ENCODE measurements around the gene EIF5A. TPM values are rescaled to one million over a fixed set of nuclear protein-coding genes. Genes with fewer than 3 reads are reported as not detected.
A peak's percentile ranks its signal among the peaks of the same experiment; 100 is the strongest.

EIF5A gene
- total and polyA plus RNA-seq, 9 of the 15 experiments (the other 6 are each of a cell fraction or from before 2014, with no cell fraction given), result 22.9 to 1,163 (median 772) TPM

- TF ChIP-seq SP2 (IDR thresholded peaks at IDR 0.05; ENCODE audit: extremely low read depth, low read depth, low read length, poor library complexity, severe bottlenecking), result no peak
- no peak; the same call in 1 of the 2 replicates for TF ChIP-seq TOE1 (IDR thresholded peaks at IDR 0.05; ENCODE audit: borderline replicate concordance)
- no peak for TF ChIP-seq TOE1 (CRISPR knock-in tag; IDR thresholded peaks at IDR 0.05; ENCODE audit: borderline replicate concordance, low read depth)
- no peak; the same call in 1 of the 2 replicates for TF ChIP-seq ARID1B (IDR thresholded peaks at IDR 0.05)
- TF ChIP-seq CREB5 (CRISPR knock-in tag; IDR thresholded peaks at IDR 0.05), result no peak
- no peak for TF ChIP-seq GATAD2A (IDR thresholded peaks at IDR 0.05)
- TF ChIP-seq TCF7L2 (IDR thresholded peaks at IDR 0.05; ENCODE audit: low read depth, low read length), result 0 out of 2 replicates have a peak, but pooled peaks have one; percentile 25
- no peak for TF ChIP-seq CCAR2 (IDR thresholded peaks at IDR 0.05; ENCODE audit: low read depth, low read length)
- no peak for TF ChIP-seq PTRF (tag; IDR thresholded peaks at IDR 0.05)
- TF ChIP-seq SRSF3 (IDR thresholded peaks at IDR 0.05; ENCODE audit: insufficient read depth, low read length), result no peak
- no peak for TF ChIP-seq TEAD2 (tag; IDR thresholded peaks at IDR 0.05)
- TF ChIP-seq HBP1 (CRISPR knock-in tag; IDR thresholded peaks at IDR 0.05), result no peak
- no peak for TF ChIP-seq ZEB2 (IDR thresholded peaks at IDR 0.05)
- TF ChIP-seq RFX5 (IDR thresholded peaks at IDR 0.05; ENCODE audit: low read depth, low read length), result no peak
- TF ChIP-seq E2F1 (CRISPR knock-in tag; IDR thresholded peaks at IDR 0.05), result no peak
- TF ChIP-seq COPS2 (conservative IDR thresholded peaks at IDR 0.05), result no peak
- 0 out of 2 replicates have a peak, but pooled peaks have one; percentile 17 for TF ChIP-seq KLF16 (IDR thresholded peaks at IDR 0.05)
- TF ChIP-seq SMARCB1 (IDR thresholded peaks at IDR 0.05; ENCODE audit: insufficient read length, low read depth), result no peak
- TF ChIP-seq, protein P1, sequence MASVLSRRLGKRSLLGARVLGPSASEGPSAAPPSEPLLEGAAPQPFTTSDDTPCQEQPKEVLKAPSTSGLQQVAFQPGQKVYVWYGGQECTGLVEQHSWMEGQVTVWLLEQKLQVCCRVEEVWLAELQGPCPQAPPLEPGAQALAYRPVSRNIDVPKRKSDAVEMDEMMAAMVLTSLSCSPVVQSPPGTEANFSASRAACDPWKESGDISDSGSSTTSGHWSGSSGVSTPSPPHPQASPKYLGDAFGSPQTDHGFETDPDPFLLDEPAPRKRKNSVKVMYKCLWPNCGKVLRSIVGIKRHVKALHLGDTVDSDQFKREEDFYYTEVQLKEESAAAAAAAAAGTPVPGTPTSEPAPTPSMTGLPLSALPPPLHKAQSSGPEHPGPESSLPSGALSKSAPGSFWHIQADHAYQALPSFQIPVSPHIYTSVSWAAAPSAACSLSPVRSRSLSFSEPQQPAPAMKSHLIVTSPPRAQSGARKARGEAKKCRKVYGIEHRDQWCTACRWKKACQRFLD (CRISPR knock-in tag; IDR thresholded peaks at IDR 0.05), result no peak
- TF ChIP-seq, protein P2, sequence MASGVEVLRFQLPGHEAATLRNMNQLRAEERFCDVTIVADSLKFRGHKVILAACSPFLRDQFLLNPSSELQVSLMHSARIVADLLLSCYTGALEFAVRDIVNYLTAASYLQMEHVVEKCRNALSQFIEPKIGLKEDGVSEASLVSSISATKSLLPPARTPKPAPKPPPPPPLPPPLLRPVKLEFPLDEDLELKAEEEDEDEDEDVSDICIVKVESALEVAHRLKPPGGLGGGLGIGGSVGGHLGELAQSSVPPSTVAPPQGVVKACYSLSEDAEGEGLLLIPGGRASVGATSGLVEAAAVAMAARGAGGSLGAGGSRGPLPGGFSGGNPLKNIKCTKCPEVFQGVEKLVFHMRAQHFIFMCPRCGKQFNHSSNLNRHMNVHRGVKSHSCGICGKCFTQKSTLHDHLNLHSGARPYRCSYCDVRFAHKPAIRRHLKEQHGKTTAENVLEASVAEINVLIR (CRISPR knock-in tag; IDR thresholded peaks at IDR 0.05), result no peak
Measured at GRCh38 chr17:7280519-7281073, 26.8 kb upstream of the EIF5A start (continued).
